Measurements from ENCODE around the gene ZDHHC1. TPM values are rescaled to one million over a fixed set of nuclear protein-coding genes. Genes with fewer than 3 reads are reported as not detected.
A peak's percentile ranks its signal among the peaks of the same experiment; 100 is the strongest.

The ZDHHC1 gene
- total RNA-seq, 4 donors from 2014 or later, result 3.5 to 14.5 (median 6.3) TPM

DNA sequence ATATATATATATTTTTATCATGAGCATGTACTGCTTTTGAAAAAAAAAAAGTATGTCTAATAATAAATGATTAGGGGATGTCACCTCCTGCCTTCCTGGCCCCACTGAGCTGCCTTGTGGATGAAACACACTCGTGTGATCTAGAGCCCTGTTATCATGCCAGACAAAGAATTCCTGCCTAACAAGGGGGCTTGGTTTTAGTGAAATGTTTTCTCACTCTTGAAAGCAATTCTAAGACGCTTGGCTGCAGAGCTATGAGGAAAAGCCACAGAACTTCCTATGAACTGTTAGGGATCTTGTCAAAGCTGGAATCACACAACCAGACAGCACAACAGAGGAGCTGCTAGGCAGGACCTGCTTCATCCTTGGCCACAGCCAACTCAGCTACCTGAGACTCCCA lies 4.0 kb downstream of the ZDHHC1 start:
- no peak overlapping the region for H3K4me3 ChIP-seq
- H3K9me3 ChIP-seq, result no peaks in the 10 kb centered on the region
- DNase-seq, result no peak
- H3K4me1 ChIP-seq, result peaks cover 6 to 25% (median 7%) of the 10 kb centered on the region in 4 donors
- no peaks in the 10 kb centered on the region for H3K36me3 ChIP-seq
- no peak overlapping the region for H3K27ac ChIP-seq
- TF ChIP-seq, protein P1, sequence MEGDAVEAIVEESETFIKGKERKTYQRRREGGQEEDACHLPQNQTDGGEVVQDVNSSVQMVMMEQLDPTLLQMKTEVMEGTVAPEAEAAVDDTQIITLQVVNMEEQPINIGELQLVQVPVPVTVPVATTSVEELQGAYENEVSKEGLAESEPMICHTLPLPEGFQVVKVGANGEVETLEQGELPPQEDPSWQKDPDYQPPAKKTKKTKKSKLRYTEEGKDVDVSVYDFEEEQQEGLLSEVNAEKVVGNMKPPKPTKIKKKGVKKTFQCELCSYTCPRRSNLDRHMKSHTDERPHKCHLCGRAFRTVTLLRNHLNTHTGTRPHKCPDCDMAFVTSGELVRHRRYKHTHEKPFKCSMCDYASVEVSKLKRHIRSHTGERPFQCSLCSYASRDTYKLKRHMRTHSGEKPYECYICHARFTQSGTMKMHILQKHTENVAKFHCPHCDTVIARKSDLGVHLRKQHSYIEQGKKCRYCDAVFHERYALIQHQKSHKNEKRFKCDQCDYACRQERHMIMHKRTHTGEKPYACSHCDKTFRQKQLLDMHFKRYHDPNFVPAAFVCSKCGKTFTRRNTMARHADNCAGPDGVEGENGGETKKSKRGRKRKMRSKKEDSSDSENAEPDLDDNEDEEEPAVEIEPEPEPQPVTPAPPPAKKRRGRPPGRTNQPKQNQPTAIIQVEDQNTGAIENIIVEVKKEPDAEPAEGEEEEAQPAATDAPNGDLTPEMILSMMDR (IDR thresholded peaks at IDR 0.05), result no peak
- TF ChIP-seq POLR2A (IDR thresholded peaks at IDR 0.05), result no peak
- no peaks in the 10 kb centered on the region for H3K27me3 ChIP-seq

DNA sequence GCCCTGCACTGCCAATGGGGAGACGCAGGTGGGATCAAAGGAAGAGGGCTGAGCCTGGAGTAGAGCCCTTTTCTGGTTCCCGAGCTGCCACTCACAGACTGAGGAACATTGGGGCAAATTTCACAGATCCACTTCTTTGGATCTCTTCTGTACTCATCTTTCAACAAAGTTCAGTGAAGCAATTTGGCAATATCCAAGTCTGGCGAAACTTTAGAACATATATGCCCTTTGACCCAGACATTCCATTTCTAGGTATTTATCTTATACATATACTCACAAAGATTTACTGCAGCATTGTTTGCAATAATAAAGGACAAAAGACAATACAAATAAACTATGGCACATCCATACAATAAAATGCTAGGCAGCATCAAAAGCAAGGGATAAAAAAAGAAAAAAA lies 4.9 kb downstream of the ZDHHC1 start:
- peaks cover 3 to 17% (median 5%) of the 10 kb centered on the region in 4 donors for H3K4me1 ChIP-seq
- H3K36me3 ChIP-seq, result no peaks in the 10 kb centered on the region
- H3K9me3 ChIP-seq, result no peaks in the 10 kb centered on the region
- no peak overlapping the region for H3K27ac ChIP-seq
- no peak overlapping the region for H3K4me3 ChIP-seq
- DNase-seq, result no peak
- H3K27me3 ChIP-seq, result no peaks in the 10 kb centered on the region
- TF ChIP-seq, protein P1 (IDR thresholded peaks at IDR 0.05), result no peak
- no peak for TF ChIP-seq POLR2A (IDR thresholded peaks at IDR 0.05)

DNA sequence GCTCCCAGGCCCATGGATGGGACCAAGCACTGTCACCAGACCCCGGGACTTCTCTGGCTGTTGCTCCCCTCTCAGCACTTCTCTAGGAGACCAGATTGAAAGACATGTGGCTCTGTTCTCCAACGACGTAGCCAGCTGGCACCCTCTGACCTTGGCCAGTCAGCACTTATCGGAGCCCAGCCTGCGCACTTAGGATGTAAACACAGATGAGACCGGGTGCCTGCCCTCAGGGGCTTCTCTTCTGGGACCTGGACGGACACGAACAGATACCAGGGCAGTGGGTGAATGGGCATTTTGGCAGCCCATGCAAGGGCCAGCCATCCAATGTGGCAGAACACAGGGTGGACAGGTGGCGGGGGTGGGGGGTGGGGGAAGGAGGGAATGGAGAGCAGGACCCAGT lies 6.6 kb downstream of the ZDHHC1 start:
- Histone ChIP-seq H3K9me3 (no peaks in the 10 kb centered on the region), H3K27me3 (no peaks in the 10 kb centered on the region), H3K36me3 (no peaks in the 10 kb centered on the region), H3K4me1 (peaks cover 0 to 8% (median 0%) of the 10 kb centered on the region in 4 donors), H3K4me3 (no peak overlapping the region), H3K27ac (no peak overlapping the region)
- TF ChIP-seq, protein P1 (IDR thresholded peaks at IDR 0.05), result no peak
- TF ChIP-seq POLR2A (IDR thresholded peaks at IDR 0.05), result no peak
- DNase-seq, result no peak

DNA sequence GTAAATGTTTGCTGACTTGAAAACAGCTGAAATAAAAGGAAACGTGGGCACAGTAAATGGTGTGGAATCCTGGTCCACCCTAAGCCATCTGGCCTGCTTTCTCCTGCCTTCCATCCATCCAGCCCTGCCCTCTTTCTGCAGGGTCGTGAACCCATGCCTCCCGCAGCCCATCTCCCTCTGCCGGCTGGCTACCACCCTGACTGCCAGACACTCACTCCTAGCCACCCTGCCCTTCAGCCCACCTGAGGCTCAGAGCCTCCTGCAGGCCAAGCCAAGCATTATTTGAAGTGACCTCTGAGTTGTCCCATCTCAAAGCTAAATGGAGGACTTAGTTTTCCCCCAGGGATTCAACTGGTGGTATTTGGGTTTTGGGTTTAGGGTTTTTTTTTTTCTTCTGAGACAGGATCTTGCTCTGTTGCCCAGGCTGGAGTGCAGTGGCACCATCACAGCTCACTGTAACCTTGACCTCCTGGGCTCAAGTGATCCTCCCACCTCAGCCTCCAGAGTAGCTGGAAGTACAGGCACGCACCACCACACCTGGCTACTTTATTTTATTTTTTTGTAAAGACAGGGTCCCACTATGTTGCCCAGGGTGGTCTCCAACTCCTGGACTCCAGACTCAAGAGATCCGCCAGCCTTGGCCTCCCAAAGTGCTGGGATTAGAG lies 8.4 kb downstream of the ZDHHC1 start:
- Histone ChIP-seq H3K9me3 (no peaks in the 10 kb centered on the region), H3K36me3 (no peaks in the 10 kb centered on the region), H3K4me3 (no peak overlapping the region), H3K27ac (no peak overlapping the region), H3K4me1 (peaks cover 0 to 7% (median 2%) of the 10 kb centered on the region in 4 donors), H3K27me3 (no peaks in the 10 kb centered on the region)
- no peak for TF ChIP-seq POLR2A (IDR thresholded peaks at IDR 0.05)
- TF ChIP-seq, protein P1 (IDR thresholded peaks at IDR 0.05), result no peak
- DNase-seq, result no peak

DNA sequence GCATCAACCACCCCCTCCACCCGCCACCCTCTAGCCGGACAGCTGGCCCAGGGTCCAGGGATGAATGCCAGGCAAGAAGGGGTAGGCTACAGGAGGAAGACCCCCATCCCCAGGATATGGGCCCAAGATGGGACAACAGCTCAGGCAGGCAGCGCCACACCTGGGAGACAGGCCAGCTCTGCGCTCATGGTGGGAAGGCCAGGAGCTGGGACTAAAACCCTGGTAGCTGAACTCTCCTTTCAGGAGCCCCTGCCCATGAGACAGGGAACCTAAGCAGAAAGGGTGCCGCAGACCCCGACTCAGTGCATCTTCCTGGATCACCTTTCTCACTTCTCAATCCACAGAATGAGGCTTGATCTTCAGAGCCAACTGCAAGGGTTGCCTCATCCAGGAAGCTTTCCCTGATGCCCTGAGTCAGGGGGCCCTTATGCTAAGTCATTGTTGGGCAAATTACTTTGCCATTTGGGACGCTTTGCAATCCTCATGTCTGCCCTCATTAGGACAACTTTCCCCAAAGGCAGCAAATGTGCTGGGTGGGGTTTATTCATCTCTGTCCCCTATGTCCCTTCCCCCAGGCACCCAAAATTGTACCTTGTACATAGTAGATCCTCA lies 9.0 kb downstream of the ZDHHC1 start:
- Histone ChIP-seq H3K27ac (peak overlapping the region in 2 of 4 donors; percentile 33 to 55), H3K9me3 (no peaks in the 10 kb centered on the region), H3K4me1 (peaks cover 0 to 7% (median 2%) of the 10 kb centered on the region in 4 donors), H3K27me3 (no peaks in the 10 kb centered on the region), H3K36me3 (no peaks in the 10 kb centered on the region), H3K4me3 (no peak overlapping the region)
- no peak for DNase-seq
- no peak for TF ChIP-seq POLR2A (IDR thresholded peaks at IDR 0.05)
- TF ChIP-seq, protein P1 (IDR thresholded peaks at IDR 0.05), result no peak

All from Peyer's patch (tissue), 4 donors.